SK-N-SH treated with all-trans-retinoic acid at 6 μM for 48 hours (cell line): ENCODE results near the gene SYK.

Source experiments
- ARNTL ChIP-seq: fragments of 450-650 bp; formaldehyde crosslinking; IDR thresholded peaks from 2 replicates; pipeline ENCODE4 v1.5.0; 2020; ENCODE audit warnings: low read depth, mild to moderate bottlenecking, moderate library complexity, borderline replicate concordance
- CREB5 ChIP-seq: fragments of 250-450 bp; sonication (Bioruptor Pico); IDR thresholded peaks from 2 replicates; pipeline ENCODE4 v1.5.1; 2020; ENCODE audit warnings: low read depth, mild to moderate bottlenecking, moderate library complexity
- CSDC2 ChIP-seq: fragments of 250-450 bp; sonication (Bioruptor Pico); IDR thresholded peaks from 2 replicates; pipeline ENCODE4 v1.5.0; 2020; ENCODE audit warnings: mild to moderate bottlenecking, moderate library complexity
- ISL1 ChIP-seq: fragments of 250-450 bp; sonication (Bioruptor Pico); IDR thresholded peaks from 2 replicates; pipeline ENCODE4 v2.1.2; 2022; ENCODE audit warnings: mild to moderate bottlenecking, moderate library complexity
- OSR1 ChIP-seq: fragments of 250-450 bp; sonication (Bioruptor Pico); IDR thresholded peaks from 2 replicates; pipeline ENCODE4 v1.8.0; 2022; ENCODE audit warnings: moderate library complexity, mild to moderate bottlenecking, inconsistent platforms
- PATZ1 ChIP-seq: fragments of 250-450 bp; sonication (Bioruptor Pico); IDR thresholded peaks from 2 replicates; pipeline ENCODE4 v1.8.0; 2020; ENCODE audit warnings: mild to moderate bottlenecking, moderate library complexity, borderline replicate concordance
- PPARA ChIP-seq: fragments of 250-450 bp; sonication (Bioruptor Pico); IDR thresholded peaks from 2 replicates; pipeline ENCODE4 v1.5.0; 2020; ENCODE audit warnings: mild to moderate bottlenecking, borderline replicate concordance
- TSHZ2 ChIP-seq: fragments of 250-450 bp; sonication (Bioruptor Pico); IDR thresholded peaks from 2 replicates; pipeline ENCODE4 v1.5.0; 2020; ENCODE audit warnings: mild to moderate bottlenecking, moderate library complexity
- ZNF565 ChIP-seq: fragments of 450-650 bp; formaldehyde crosslinking; conservative IDR thresholded peaks from 2 replicates; pipeline ENCODE4 v1.5.0; 2020; ENCODE audit warnings: low read depth, mild to moderate bottlenecking, moderate library complexity

GRCh38 chr9:90822866-90823265 is 21.2 kb downstream of the SYK start:
- no peak for TF ChIP-seq PATZ1 (CRISPR knock-in tag)
- no peak for TF ChIP-seq CSDC2 (CRISPR knock-in tag)
- TF ChIP-seq PPARA (CRISPR knock-in tag) = no peak
- TF ChIP-seq ZNF565 (CRISPR knock-in tag) = no peak
- no peak for TF ChIP-seq CREB5 (CRISPR knock-in tag)
- no peak for TF ChIP-seq TSHZ2
- TF ChIP-seq ARNTL (CRISPR knock-in tag) = no peak
- no peak for TF ChIP-seq ISL1 (CRISPR knock-in tag)
- TF ChIP-seq OSR1 (CRISPR knock-in tag) = no peak
